Heart left ventricle (tissue), 16 donors: ENCODE data around the gene EGR2. TPM values are rescaled to one million over a fixed set of nuclear protein-coding genes. Genes with fewer than 3 reads are reported as not detected.

ENCODE experiments used
- ATAC-seq, 4 donors: fragments of 200-7000 bp; cut with Tn5 transposase; one replicate each; pipeline ENCODE4 v1.9.1; 2020 to 2022; ENCODE audit warnings: moderate library complexity in 4 of 4, mild to moderate bottlenecking in 3 of 4, moderate number of reproducible peaks in 1 of 4
- DNase-seq, 5 donors: peaks; one replicate each; pipeline ENCODE4 v3.0.0-alpha.2; 2020
- H3K27ac ChIP-seq, 12 donors: fragments of 200-600 bp; sonication (generic) in 4 of 12; one replicate each; pipeline versions ENCODE4 v1.5.0 to v1.8.0; 2016 to 2022; ENCODE audit warnings: mild to moderate bottlenecking in 2 of 12
- H3K27me3 ChIP-seq, 9 donors: fragments of 200-600 bp; sonication (generic) in 2 of 9; one replicate each; pipeline versions ENCODE4 v1.5.1 to v1.8.0; 2016 to 2022; ENCODE audit warnings: mild to moderate bottlenecking in 3 of 9
- H3K36me3 ChIP-seq, 9 donors: fragments of 200-600 bp; sonication (generic) in 2 of 9; one replicate each; pipeline versions ENCODE4 v1.5.0 to v1.8.0; 2018 to 2022; ENCODE audit warnings: mild to moderate bottlenecking in 2 of 9
- H3K4me1 ChIP-seq, 12 donors: fragments of 200-600 bp; sonication (generic) in 4 of 12; one replicate each; pipeline versions ENCODE4 v1.5.0 to v1.8.0; 2016 to 2022; ENCODE audit warnings: mild to moderate bottlenecking in 3 of 12
- H3K4me3 ChIP-seq, 12 donors: fragments of 200-600 bp; sonication (generic) in 4 of 12; one replicate each; pipeline versions ENCODE4 v1.5.0 to v1.8.0; 2017 to 2022; ENCODE audit warnings: mild to moderate bottlenecking in 9 of 12, moderate library complexity in 4 of 12
- H3K9me3 ChIP-seq, 12 donors: fragments of 200-600 bp; sonication (generic) in 4 of 12; one replicate each; pipeline versions ENCODE4 v1.5.0 to v1.8.0; 2016 to 2022; ENCODE audit warnings: mild to moderate bottlenecking in 1 of 12
- CTCF ChIP-seq, 12 donors: fragments of 200-600 bp; sonication (generic) in 4 of 12; IDR thresholded peaks; one replicate each; pipeline versions ENCODE4 v1.5.0 to v1.8.0; 2018 to 2022; ENCODE audit warnings: antibody characterized with exemption in 12 of 12, mild to moderate bottlenecking in 5 of 12
- POLR2A ChIP-seq, 2 donors: fragments of 450-650 bp; IDR thresholded peaks; one replicate each; pipeline ENCODE4 v1.6.1; 2017; ENCODE audit warnings: antibody characterized with exemption in 2 of 2, mild to moderate bottlenecking in 2 of 2, moderate library complexity in 2 of 2
- WGBS, 4 donors: extraction: QIAGEN DNeasy Blood & Tissue Kit in 2 of 4; methylation state at CpG; one replicate each; pipeline versions ENCODE4 v1.1.5 to v1.1.7; 2013 to 2018; 5-methylcytosine and 5-hydroxymethylcytosine counted together
- intact Hi-C, 10 donors: fragments of 100-400 bp; cut with DNase I; formaldehyde crosslinking; loops; one replicate each; pipeline versions ENCODE4 v1.11.1 to v1.14.2; 2022
- polyA plus RNA-seq, 2 donors: library from polyadenylated mRNA; stranded (reverse); fragments of 200-250 nt; gene quantifications; one replicate each; pipeline ENCODE4 v1.2.3, GENCODE V29; 2013
- total RNA-seq, 9 donors: library from RNA; depleted of rRNA in 2 of 9; stranded (reverse); fragments of >200 nt in 2 of 9; fragmentation: NEBNext Ultra II Directional in 3 of 9; extraction: Animal tissue kit (Norgen Biotek cat#: 25700) in 3 of 9; gene quantifications; one replicate each; pipeline versions ENCODE4 v1.1.0 to v1.2.4, GENCODE V29; 2016 to 2023
- donor health status: ischemic (EF 13 %, LVEDD 7.1; RV severe dilation, severe dysfunction).
- donor health status: healthy with polysubstance abuse.
- donor health status: DM: no; HTN: yes; CAD: no.
- donor health status: DM: no; HTN: no; CAD: no.
- donor health status: ischemic (EF 25% LVEDD 6.9; RV normal size, moderate dysfunction).
- donor health status: ischemic (EF 25% LVEDD 5.7; RV mildly dilated, moderate dysfunction).
- donor health status: healthy.
- donor health status: DM: yes; HTN: yes; CAD: no.
- donor health status: ischemic (EF 35%, LVEDD 5.7; RV mildly dilated, moderate dysfunction).
- donor health status: nonischemic (EF 11% LVEDD 7.7; RV severe dilation, severe dysfunction).
- donor health status: DM: yes; HTN: yes; CAD: no.
- donor health status: PGD.
- donor health status: ischemic (EF 29% LVEDD 5.4; RV normal size, mild dysfunction).
- donor health status: nonischemic (EF 23%, LVEDD 6.1; RV moderate dilation, normal function).

EGR2 gene
- total and polyA plus RNA-seq, 11 donors: 0.37 to 8.5 (median 1.8) TPM

- H3K27me3 ChIP-seq: no peaks in the 10 kb centered on the region
- ATAC-seq (peak in 1 of 4 donors; percentile 44), DNase-seq (peak in 1 of 5 donors; percentile 11)
- no peaks in the 10 kb centered on the region for H3K36me3 ChIP-seq
- H3K4me1 ChIP-seq: peaks cover 0 to 21% (median 4%) of the 10 kb centered on the region in 12 donors
- TF ChIP-seq POLR2A (IDR thresholded peaks at IDR 0.05) (no peak), CTCF (IDR thresholded peaks at IDR 0.05) (no peak)
- H3K4me3 ChIP-seq: no peak overlapping the region
- WGBS, 4 donors: 5 to 13% (median 11%) methylated on average over 4 of the region's 4 CpGs
- intact Hi-C loops: no loop called here
- no peaks in the 10 kb centered on the region for H3K9me3 ChIP-seq
- H3K27ac ChIP-seq: no peak overlapping the region
These were observed 44.8 kb upstream of the EGR2 start for GRCh38 chr10:62860946-62861345.

DNA sequence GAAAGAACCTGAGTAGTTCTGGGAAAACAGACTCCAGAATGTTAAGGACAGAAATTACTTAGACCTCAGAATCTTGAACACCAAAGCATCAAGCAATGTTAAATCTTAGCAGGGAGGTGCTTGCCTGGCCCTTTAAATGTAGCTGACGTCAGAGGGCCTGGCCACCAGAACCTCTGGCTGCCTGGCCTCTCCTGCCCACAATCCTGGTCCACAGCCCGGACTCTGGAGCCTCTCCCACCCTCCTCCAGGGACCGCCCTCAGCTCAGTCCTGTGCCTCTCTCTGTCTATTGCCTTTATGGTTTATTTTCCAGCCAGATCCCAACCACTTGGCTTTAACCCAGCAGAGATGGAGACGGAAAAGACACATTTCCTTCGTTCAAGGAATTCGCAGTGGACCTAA lies 42.2 kb upstream of the EGR2 start:
- DNase-seq (peak; percentile 51 to 80 (median 61)), ATAC-seq (peak; percentile 64 to 98 (median 81))
- no peaks in the 10 kb centered on the region for H3K36me3 ChIP-seq
- TF ChIP-seq CTCF (IDR thresholded peaks at IDR 0.05): no peak
- TF ChIP-seq POLR2A (IDR thresholded peaks at IDR 0.05): no peak
- no peak overlapping the region for H3K27ac ChIP-seq
- no peaks in the 10 kb centered on the region for H3K27me3 ChIP-seq
- intact Hi-C loops: no loop called here
- H3K4me3 ChIP-seq: no peak overlapping the region
- WGBS, 4 donors: 30 to 44% (median 39%) methylated on average over 6 of the region's 6 CpGs
- peaks cover 0 to 30% (median 4%) of the 10 kb centered on the region in 12 donors for H3K4me1 ChIP-seq
- no peaks in the 10 kb centered on the region for H3K9me3 ChIP-seq

GRCh38 chr10:62856021-62856420 lies 39.9 kb upstream of the EGR2 start:
- no peaks in the 10 kb centered on the region for H3K27me3 ChIP-seq
- H3K27ac ChIP-seq: no peak overlapping the region
- intact Hi-C loops: no loop called here
- ATAC-seq (no peak), DNase-seq (no peak)
- TF ChIP-seq POLR2A (IDR thresholded peaks at IDR 0.05) (no peak), CTCF (IDR thresholded peaks at IDR 0.05) (no peak)
- no peaks in the 10 kb centered on the region for H3K9me3 ChIP-seq
- peaks cover 0 to 32% (median 3%) of the 10 kb centered on the region in 12 donors for H3K4me1 ChIP-seq
- H3K36me3 ChIP-seq: no peaks in the 10 kb centered on the region
- 55 to 84% (median 72%) methylated on average over 4 of the region's 4 CpGs for WGBS, 4 donors
- no peak overlapping the region for H3K4me3 ChIP-seq

- Histone ChIP-seq H3K4me3 (no peak overlapping the region), H3K4me1 (peaks cover 0 to 32% (median 0%) of the 10 kb centered on the region in 12 donors), H3K27ac (peak overlapping the region in 1 of 12 donors; percentile 40), H3K36me3 (no peaks in the 10 kb centered on the region), H3K27me3 (no peaks in the 10 kb centered on the region), H3K9me3 (no peaks in the 10 kb centered on the region)
- ATAC-seq (no peak), DNase-seq (no peak)
- 76 to 85% (median 78%) methylated on average over 5 of the region's 5 CpGs for WGBS, 4 donors
- TF ChIP-seq CTCF (IDR thresholded peaks at IDR 0.05) (no peak), POLR2A (IDR thresholded peaks at IDR 0.05) (no peak)
- intact Hi-C loops: no loop called here
These were observed 37.5 kb upstream of the EGR2 start for GRCh38 chr10:62853710-62854109.
